Upper lobe of left lung (tissue), 6 donors: Measurements from ENCODE around the gene C5orf47. TPM values are rescaled to one million over a fixed set of nuclear protein-coding genes. Genes with fewer than 3 reads are reported as not detected.

Experiments used
- ATAC-seq, 2 donors: fragments of 200-7000 bp; cut with Tn5 transposase; one replicate each; pipeline ENCODE4 v1.9.1; 2022; ENCODE audit warnings: mild to moderate bottlenecking in 2 of 2, moderate library complexity in 2 of 2; ENCODE audit not compliant: low FRiP score in 2 of 2
- DNase-seq, 2 donors: peaks; one replicate each; pipeline ENCODE4 v3.0.0-alpha.2; 2019 to 2020
- H3K27ac ChIP-seq, 4 donors: fragments of 200-600 bp; sonication (generic); one replicate each; pipeline ENCODE4 v1.5.1; 2016 to 2019
- H3K27me3 ChIP-seq, 4 donors: fragments of 200-600 bp; sonication (generic); one replicate each; pipeline ENCODE4 v1.5.1; 2017 to 2019
- H3K36me3 ChIP-seq, 4 donors: fragments of 200-600 bp; sonication (generic); one replicate each; pipeline ENCODE4 v1.5.1; 2016 to 2019
- H3K4me1 ChIP-seq, 4 donors: fragments of 200-600 bp; sonication (generic); one replicate each; pipeline ENCODE4 v1.5.1; 2018 to 2019
- H3K4me3 ChIP-seq, 4 donors: fragments of 200-600 bp; sonication (generic); one replicate each; pipeline ENCODE4 v1.5.1; 2017 to 2019; ENCODE audit warnings: mild to moderate bottlenecking in 2 of 4, moderate library complexity in 1 of 4
- H3K9me3 ChIP-seq, 4 donors: fragments of 200-600 bp; sonication (generic); one replicate each; pipeline ENCODE4 v1.5.1; 2018 to 2019
- EP300 ChIP-seq, 4 donors: sonication (generic); formaldehyde crosslinking; IDR thresholded peaks; one replicate each; pipeline ENCODE4 v1.5.1; 2017; ENCODE audit warnings: antibody characterized with exemption in 4 of 4, control low read depth in 2 of 4
- POLR2A ChIP-seq, 4 donors: fragments of 450-650 bp; IDR thresholded peaks; one replicate each; pipeline ENCODE4 v1.5.1; 2016 to 2017; ENCODE audit warnings: antibody characterized with exemption in 4 of 4, mild to moderate bottlenecking in 2 of 4
- POLR2AphosphoS5 ChIP-seq, 2 donors: sonication (generic); formaldehyde crosslinking; IDR thresholded peaks; one replicate each; pipeline ENCODE4 v1.5.1; 2017; ENCODE audit warnings: antibody characterized with exemption in 2 of 2
- WGBS, 2 donors: methylation state at CpG; one replicate each; pipeline ENCODE4 v1.1.5; 2017 to 2018; 5-methylcytosine and 5-hydroxymethylcytosine counted together
- total RNA-seq, 6 donors: library from RNA; depleted of rRNA in 4 of 6; stranded (reverse); fragments of >200 nt in 4 of 6; gene quantifications; one replicate each; pipeline versions ENCODE4 v1.1.0 to v1.2.1, GENCODE V29; 2016 to 2021
- TF ChIP-seq, protein P1 (sequence below), 6 experiments: fragments of 450-650 bp in 4 of 6; fragments of 200-600 bp in 2 of 6; sonication (generic) in 2 of 6; IDR thresholded peaks; one replicate each; pipeline ENCODE4 v1.5.1; 2016 to 2019; ENCODE audit warnings: antibody characterized with exemption in 6 of 6
- donor health status: DM: no; HTN: no; CAD: no; lungs with moderate emphysema.
- donor health status: DM: no; HTN: yes; CAD: no; lungs with severe emphysema.

The C5orf47 gene
- total RNA-seq, 6 donors from 2014 or later, result not detected

GRCh38 chr5:173974688-173975239 is 14.2 kb upstream of the C5orf47 start:
- H3K9me3 ChIP-seq, result no peaks in the 10 kb centered on the region
- H3K27ac ChIP-seq, result no peak overlapping the region
- H3K36me3 ChIP-seq, result no peaks in the 10 kb centered on the region
- no peaks in the 10 kb centered on the region for H3K27me3 ChIP-seq
- H3K4me1 ChIP-seq, result peaks cover 9 to 15% (median 14%) of the 10 kb centered on the region in 4 donors
- DNase-seq, result no peak
- ATAC-seq, result no peak
- TF ChIP-seq POLR2AphosphoS5 (IDR thresholded peaks at IDR 0.05) (no peak), POLR2A (IDR thresholded peaks at IDR 0.05) (no peak), EP300 (IDR thresholded peaks at IDR 0.05) (no peak)
- TF ChIP-seq, protein P1, sequence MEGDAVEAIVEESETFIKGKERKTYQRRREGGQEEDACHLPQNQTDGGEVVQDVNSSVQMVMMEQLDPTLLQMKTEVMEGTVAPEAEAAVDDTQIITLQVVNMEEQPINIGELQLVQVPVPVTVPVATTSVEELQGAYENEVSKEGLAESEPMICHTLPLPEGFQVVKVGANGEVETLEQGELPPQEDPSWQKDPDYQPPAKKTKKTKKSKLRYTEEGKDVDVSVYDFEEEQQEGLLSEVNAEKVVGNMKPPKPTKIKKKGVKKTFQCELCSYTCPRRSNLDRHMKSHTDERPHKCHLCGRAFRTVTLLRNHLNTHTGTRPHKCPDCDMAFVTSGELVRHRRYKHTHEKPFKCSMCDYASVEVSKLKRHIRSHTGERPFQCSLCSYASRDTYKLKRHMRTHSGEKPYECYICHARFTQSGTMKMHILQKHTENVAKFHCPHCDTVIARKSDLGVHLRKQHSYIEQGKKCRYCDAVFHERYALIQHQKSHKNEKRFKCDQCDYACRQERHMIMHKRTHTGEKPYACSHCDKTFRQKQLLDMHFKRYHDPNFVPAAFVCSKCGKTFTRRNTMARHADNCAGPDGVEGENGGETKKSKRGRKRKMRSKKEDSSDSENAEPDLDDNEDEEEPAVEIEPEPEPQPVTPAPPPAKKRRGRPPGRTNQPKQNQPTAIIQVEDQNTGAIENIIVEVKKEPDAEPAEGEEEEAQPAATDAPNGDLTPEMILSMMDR (IDR thresholded peaks at IDR 0.05), result no peak
- H3K4me3 ChIP-seq, result no peak overlapping the region
- WGBS, 2 donors, result 63 to 70% methylated on average over 5 of the region's 5 CpGs

GRCh38 chr5:173981185-173981761 is 7.7 kb upstream of the C5orf47 start:
- TF ChIP-seq EP300 (IDR thresholded peaks at IDR 0.05) (no peak), POLR2AphosphoS5 (IDR thresholded peaks at IDR 0.05) (no peak), POLR2A (IDR thresholded peaks at IDR 0.05) (no peak)
- TF ChIP-seq, protein P1 (IDR thresholded peaks at IDR 0.05), result no peak
- WGBS, 2 donors, result 65 to 81% methylated on average over 4 to 5 of the region's 5 CpGs
- H3K9me3 ChIP-seq, result no peaks in the 10 kb centered on the region
- no peak overlapping the region for H3K27ac ChIP-seq
- H3K27me3 ChIP-seq, result no peaks in the 10 kb centered on the region
- H3K36me3 ChIP-seq, result no peaks in the 10 kb centered on the region
- DNase-seq (no peak), ATAC-seq (no peak)
- H3K4me1 ChIP-seq, result no peaks in the 10 kb centered on the region
- no peak overlapping the region for H3K4me3 ChIP-seq

DNA sequence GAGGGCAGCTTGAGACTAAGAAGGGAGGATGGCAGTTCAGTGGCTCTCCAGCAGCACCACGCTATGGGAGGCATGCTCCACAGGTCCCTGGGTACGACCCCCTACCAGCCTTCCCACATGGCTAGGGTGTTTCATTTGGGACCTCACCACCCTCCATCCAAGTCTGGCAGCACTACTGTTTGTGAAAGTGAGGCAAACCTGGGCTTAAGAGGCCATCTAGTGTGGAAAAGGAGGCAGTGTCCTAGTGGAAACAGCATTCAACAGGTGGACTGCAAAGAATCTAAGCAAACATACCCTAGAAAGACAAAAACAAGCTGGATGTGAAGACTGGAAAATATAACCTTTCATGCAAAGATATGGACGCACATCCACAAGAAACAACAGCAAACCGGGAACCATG is 4.8 kb upstream of the C5orf47 start:
- peak in 1 of 2 donors; percentile 14 for ATAC-seq

DNA sequence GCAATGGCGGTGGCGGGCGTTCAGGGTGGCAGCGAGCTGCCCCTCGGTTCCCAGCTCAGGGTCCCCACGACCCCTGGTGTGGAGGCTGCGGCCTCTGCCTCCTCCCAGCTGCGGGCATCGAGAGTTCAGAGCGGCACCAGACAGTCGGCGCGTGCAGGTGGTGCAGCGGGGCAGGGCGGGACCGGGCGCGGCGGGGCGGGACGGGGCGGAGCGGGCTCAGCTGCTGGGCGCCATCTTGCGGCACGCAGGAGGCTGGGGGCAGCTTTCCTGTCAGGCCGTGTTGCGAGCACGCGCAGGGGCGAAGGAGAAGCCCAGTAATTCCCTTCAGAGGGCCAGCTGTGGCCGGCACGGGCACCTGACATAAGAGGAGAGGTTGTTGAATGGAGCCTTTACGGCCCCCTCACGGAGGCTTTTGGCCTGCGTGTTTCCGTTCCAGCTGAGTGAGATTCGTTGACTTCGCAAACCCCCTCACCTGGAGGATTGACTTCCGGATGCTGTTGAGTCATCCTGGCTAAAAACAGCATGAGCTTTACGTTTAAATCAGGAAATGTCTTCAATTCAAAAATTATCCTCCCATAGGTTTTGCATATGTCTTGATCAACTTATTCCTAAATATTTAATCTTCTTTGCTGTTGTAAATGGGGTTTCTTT is 587 bp downstream of the C5orf47 start:
- DNase-seq (peak in 1 of 2 donors; percentile 82), ATAC-seq (no peak)
- TF ChIP-seq EP300 (IDR thresholded peaks at IDR 0.05) (no peak), POLR2A (IDR thresholded peaks at IDR 0.05) (no peak), POLR2AphosphoS5 (IDR thresholded peaks at IDR 0.05) (no peak)
- TF ChIP-seq, protein P1 (IDR thresholded peaks at IDR 0.05), result no peak
- H3K4me3 ChIP-seq, result no peak overlapping the region
- H3K9me3 ChIP-seq, result no peaks in the 10 kb centered on the region
- no peaks in the 10 kb centered on the region for H3K36me3 ChIP-seq
- H3K4me1 ChIP-seq, result no peaks in the 10 kb centered on the region
- no peak overlapping the region for H3K27ac ChIP-seq
- WGBS, 2 donors, result 96% methylated on average over 31 to 38 of the region's 41 CpGs
- H3K27me3 ChIP-seq, result no peaks in the 10 kb centered on the region

More for the DNA sequence above, 4.8 kb upstream of the C5orf47 start:
- no peak for DNase-seq
- H3K36me3 ChIP-seq, result no peaks in the 10 kb centered on the region
- WGBS, 2 donors, result 62 to 63% methylated on average over 4 of the region's 4 CpGs
- H3K4me3 ChIP-seq, result no peak overlapping the region
- H3K27ac ChIP-seq, result no peak overlapping the region
- H3K4me1 ChIP-seq, result no peaks in the 10 kb centered on the region
- H3K9me3 ChIP-seq, result no peaks in the 10 kb centered on the region
- TF ChIP-seq POLR2A (IDR thresholded peaks at IDR 0.05) (no peak), EP300 (IDR thresholded peaks at IDR 0.05) (no peak), POLR2AphosphoS5 (IDR thresholded peaks at IDR 0.05) (no peak)
- TF ChIP-seq, protein P1 (IDR thresholded peaks at IDR 0.05), result peak in 2 of 6 experiments; percentile 25 to 40
- H3K27me3 ChIP-seq, result no peaks in the 10 kb centered on the region
